Breast epithelium (tissue), 4 donors: ENCODE data around the gene ATG7. TPM values are rescaled to one million over a fixed set of nuclear protein-coding genes. Genes with fewer than 3 reads are reported as not detected.

Source experiments
- DNase-seq, 2 donors: peaks; one replicate each; pipeline ENCODE4 v3.0.0-alpha.2; 2019; ENCODE audit warnings: low spot score in 2 of 2
- H3K27ac ChIP-seq, 2 donors: fragments of 200-600 bp; sonication (generic) in 1 of 2; one replicate each; pipeline ENCODE4 v1.5.1; 2016 to 2019; ENCODE audit warnings: mild to moderate bottlenecking in 1 of 2
- H3K27me3 ChIP-seq, 2 donors: fragments of 200-600 bp; sonication (generic) in 1 of 2; one replicate each; pipeline versions ENCODE4 v1.5.1 to v1.6.0; 2017 to 2019; ENCODE audit warnings: control low read depth in 1 of 2, mild to moderate bottlenecking in 1 of 2
- H3K36me3 ChIP-seq: fragments of 200-600 bp; one replicate; pipeline ENCODE4 v1.5.1; 2019
- H3K4me1 ChIP-seq, 2 donors: fragments of 200-600 bp; sonication (generic); one replicate each; pipeline ENCODE4 v1.5.1; 2016 to 2019; ENCODE audit warnings: control low read depth in 1 of 2
- H3K4me3 ChIP-seq, 3 donors: fragments of 200-600 bp; sonication (generic); 1 replicate in 2 of 3; 2 replicates in 1 of 3; pipeline ENCODE4 v1.5.1; 2016 to 2019; ENCODE audit warnings: mild to moderate bottlenecking in 3 of 3, moderate library complexity in 2 of 3
- H3K9me3 ChIP-seq, 2 donors: fragments of 200-600 bp; sonication (generic) in 1 of 2; one replicate each; pipeline ENCODE4 v1.5.1; 2016 to 2019; ENCODE audit warnings: control low read depth in 1 of 2
- CTCF ChIP-seq, 3 donors: fragments of 450-650 bp; IDR thresholded peaks; one replicate each; pipeline ENCODE4 v1.5.1; 2016 to 2017; ENCODE audit warnings: antibody characterized with exemption in 3 of 3, mild to moderate bottlenecking in 3 of 3, moderate library complexity in 3 of 3
- POLR2A ChIP-seq: fragments of 450-650 bp; IDR thresholded peaks from one replicate; pipeline ENCODE4 v1.6.1; 2016; ENCODE audit warnings: antibody characterized with exemption, mild to moderate bottlenecking, moderate library complexity
- POLR2AphosphoS5 ChIP-seq, 3 donors: sonication (generic); formaldehyde crosslinking; IDR thresholded peaks; one replicate each; pipeline ENCODE4 v1.6.1; 2017; ENCODE audit warnings: antibody characterized with exemption in 3 of 3
- intact Hi-C: fragments of 100-400 bp; cut with DNase I; formaldehyde crosslinking; loops from one replicate; pipeline ENCODE4 v1.15.1; 2023; ENCODE audit warnings: low total_unique reads
- total RNA-seq, 3 donors: library from RNA; depleted of rRNA; stranded (reverse); fragments of >200 nt; gene quantifications; one replicate each; pipeline ENCODE4 v1.1.0, GENCODE V29; 2016

The ATG7 gene
- total RNA-seq, 3 donors from 2014 or later, result 64.9 to 81.9 (median 75.5) TPM

- peaks cover 0 to 1% of the 10 kb centered on the region in 2 donors for H3K4me1 ChIP-seq
- intact Hi-C loops, result loop anchor here (10.0 kb wide), 1 partner anchor 425 kb away; no protein-coding TSS in a partner anchor
- no peak for TF ChIP-seq POLR2AphosphoS5 (IDR thresholded peaks at IDR 0.05)
- no peak for TF ChIP-seq POLR2A
- no peak for TF ChIP-seq CTCF (IDR thresholded peaks at IDR 0.05)
- no peak for DNase-seq
- H3K4me3 ChIP-seq, result no peak overlapping the region
- no peaks in the 10 kb centered on the region for H3K36me3 ChIP-seq
- H3K27me3 ChIP-seq, result no peaks in the 10 kb centered on the region
- no peaks in the 10 kb centered on the region for H3K9me3 ChIP-seq
- H3K27ac ChIP-seq, result no peak overlapping the region
Observed at GRCh38 chr3:11379824-11380701, 107.9 kb downstream of the ATG7 start.

- Histone ChIP-seq H3K27ac (no peak overlapping the region), H3K9me3 (no peaks in the 10 kb centered on the region), H3K27me3 (no peaks in the 10 kb centered on the region), H3K4me3 (no peak overlapping the region), H3K36me3 (no peaks in the 10 kb centered on the region), H3K4me1 (peaks cover 0 to 9% of the 10 kb centered on the region in 2 donors)
- no peak for DNase-seq
- intact Hi-C loops, result no loop called here
- TF ChIP-seq POLR2AphosphoS5 (IDR thresholded peaks at IDR 0.05), result no peak
- no peak for TF ChIP-seq POLR2A
- no peak for TF ChIP-seq CTCF (IDR thresholded peaks at IDR 0.05)
Observed at GRCh38 chr3:11381141-11381540, 108.9 kb downstream of the ATG7 start.

- H3K4me1 ChIP-seq, result peaks cover 0 to 9% of the 10 kb centered on the region in 2 donors
- H3K36me3 ChIP-seq, result no peaks in the 10 kb centered on the region
- no peak for DNase-seq
- no peaks in the 10 kb centered on the region for H3K27me3 ChIP-seq
- TF ChIP-seq CTCF (IDR thresholded peaks at IDR 0.05) (no peak), POLR2A (no peak), POLR2AphosphoS5 (IDR thresholded peaks at IDR 0.05) (no peak)
- H3K4me3 ChIP-seq, result no peak overlapping the region
- H3K27ac ChIP-seq, result no peak overlapping the region
- no peaks in the 10 kb centered on the region for H3K9me3 ChIP-seq
- intact Hi-C loops, result no loop called here
Observed at GRCh38 chr3:11381563-11381962, 109.4 kb downstream of the ATG7 start.

- TF ChIP-seq POLR2AphosphoS5 (IDR thresholded peaks at IDR 0.05), result no peak
- no peak for TF ChIP-seq CTCF (IDR thresholded peaks at IDR 0.05)
- TF ChIP-seq POLR2A, result no peak
- H3K4me3 ChIP-seq, result no peak overlapping the region
- H3K36me3 ChIP-seq, result no peaks in the 10 kb centered on the region
- no peak for DNase-seq
- peaks cover 0 to 9% of the 10 kb centered on the region in 2 donors for H3K4me1 ChIP-seq
- H3K9me3 ChIP-seq, result no peaks in the 10 kb centered on the region
- intact Hi-C loops, result no loop called here
- no peak overlapping the region for H3K27ac ChIP-seq
- H3K27me3 ChIP-seq, result no peaks in the 10 kb centered on the region
Observed at GRCh38 chr3:11382146-11382745, 110.0 kb downstream of the ATG7 start.

GRCh38 chr3:11384074-11384473 is 111.9 kb downstream of the ATG7 start:
- TF ChIP-seq CTCF (IDR thresholded peaks at IDR 0.05), result no peak
- TF ChIP-seq POLR2A, result no peak
- TF ChIP-seq POLR2AphosphoS5 (IDR thresholded peaks at IDR 0.05), result no peak
- intact Hi-C loops, result no loop called here
- no peaks in the 10 kb centered on the region for H3K9me3 ChIP-seq
- H3K27me3 ChIP-seq, result no peaks in the 10 kb centered on the region
- H3K27ac ChIP-seq, result no peak overlapping the region
- no peak for DNase-seq
- H3K4me3 ChIP-seq, result no peak overlapping the region
- peaks cover 0 to 9% of the 10 kb centered on the region in 2 donors for H3K4me1 ChIP-seq
- H3K36me3 ChIP-seq, result no peaks in the 10 kb centered on the region
